T-helper 1 cell treated with Interleukin-12 subunit alpha and Interleukin-12 subunit beta and Interleukin-4 antibody, amounts not matched to agents 30 μg/mL and 1 μg/mL, for 36 hours (primary cell): ENCODE data around the gene CCDC81.

ENCODE experiments used
- H3K27ac Mint-ChIP-seq: one replicate; pipeline ENCODE4 v1.8.0; 2021; ENCODE audit warnings: mild to moderate bottlenecking, mixed read lengths
- H3K27me3 Mint-ChIP-seq: one replicate; pipeline ENCODE4 v1.8.0; 2021; ENCODE audit warnings: low read depth, mixed read lengths
- H3K36me3 Mint-ChIP-seq: one replicate; pipeline ENCODE4 v1.8.0; 2021; ENCODE audit warnings: low read depth, mixed read lengths
- H3K4me1 Mint-ChIP-seq: one replicate; pipeline ENCODE4 v1.8.0; 2021; ENCODE audit warnings: low read depth, mixed read lengths
- H3K4me3 Mint-ChIP-seq: one replicate; pipeline ENCODE4 v1.8.0; 2021; ENCODE audit warnings: mild to moderate bottlenecking, moderate library complexity, mixed read lengths
- H3K9me3 Mint-ChIP-seq: one replicate; pipeline ENCODE4 v1.8.0; 2021; ENCODE audit warnings: mixed read lengths

CCDC81 gene

GRCh38 chr11:86372586-86372985 is 2.1 kb upstream of the CCDC81 start:
- Mint-ChIP-seq H3K4me3 (no peak overlapping the region), H3K4me1 (peaks cover 8% of the 10 kb centered on the region), H3K27ac (no peak overlapping the region), H3K36me3 (peaks cover 5% of the 10 kb centered on the region), H3K27me3 (peaks cover 16% of the 10 kb centered on the region), H3K9me3 (peaks cover 17% of the 10 kb centered on the region)

- Mint-ChIP-seq H3K4me3 (no peak overlapping the region), H3K36me3 (peaks cover 5% of the 10 kb centered on the region), H3K27ac (no peak overlapping the region), H3K27me3 (peaks cover 15% of the 10 kb centered on the region), H3K9me3 (peaks cover 17% of the 10 kb centered on the region), H3K4me1 (peaks cover 8% of the 10 kb centered on the region)
Observed at GRCh38 chr11:86374069-86374468, 618 bp upstream of the CCDC81 start.

GRCh38 chr11:86377972-86378371 is 3.3 kb downstream of the CCDC81 start:
- peaks cover 15% of the 10 kb centered on the region for H3K27me3 Mint-ChIP-seq
- peaks cover 2% of the 10 kb centered on the region for H3K36me3 Mint-ChIP-seq
- H3K9me3 Mint-ChIP-seq: peaks cover 11% of the 10 kb centered on the region
- no peaks in the 10 kb centered on the region for H3K4me1 Mint-ChIP-seq
- H3K4me3 Mint-ChIP-seq: no peak overlapping the region
- H3K27ac Mint-ChIP-seq: no peak overlapping the region

GRCh38 chr11:86380295-86381059 is 5.8 kb downstream of the CCDC81 start:
- H3K4me3 Mint-ChIP-seq: no peak overlapping the region
- H3K9me3 Mint-ChIP-seq: peaks cover 6% of the 10 kb centered on the region
- no peaks in the 10 kb centered on the region for H3K4me1 Mint-ChIP-seq
- peaks cover 2% of the 10 kb centered on the region for H3K36me3 Mint-ChIP-seq
- H3K27me3 Mint-ChIP-seq: peaks cover 4% of the 10 kb centered on the region
- H3K27ac Mint-ChIP-seq: no peak overlapping the region

GRCh38 chr11:86383041-86383955 is 8.6 kb downstream of the CCDC81 start:
- Mint-ChIP-seq H3K4me1 (no peaks in the 10 kb centered on the region), H3K36me3 (no peaks in the 10 kb centered on the region), H3K27me3 (no peaks in the 10 kb centered on the region), H3K27ac (no peak overlapping the region), H3K9me3 (no peaks in the 10 kb centered on the region), H3K4me3 (no peak overlapping the region)

- Mint-ChIP-seq H3K9me3 (peaks cover 4% of the 10 kb centered on the region), H3K4me3 (no peak overlapping the region), H3K27ac (no peak overlapping the region), H3K36me3 (peaks cover 2% of the 10 kb centered on the region), H3K27me3 (no peaks in the 10 kb centered on the region), H3K4me1 (no peaks in the 10 kb centered on the region)
Observed at GRCh38 chr11:86386283-86386682, 11.6 kb downstream of the CCDC81 start.

- Mint-ChIP-seq H3K27ac (no peak overlapping the region), H3K9me3 (peaks cover 4% of the 10 kb centered on the region), H3K36me3 (peaks cover 2% of the 10 kb centered on the region), H3K4me1 (no peaks in the 10 kb centered on the region), H3K27me3 (no peaks in the 10 kb centered on the region), H3K4me3 (no peak overlapping the region)
Observed at GRCh38 chr11:86386746-86387145, 12.1 kb downstream of the CCDC81 start.

GRCh38 chr11:86388198-86388597 is 13.5 kb downstream of the CCDC81 start:
- Mint-ChIP-seq H3K4me1 (no peaks in the 10 kb centered on the region), H3K27me3 (no peaks in the 10 kb centered on the region)

GRCh38 chr11:86390487-86390886 is 15.8 kb downstream of the CCDC81 start:
- Mint-ChIP-seq H3K36me3 (peaks cover 2% of the 10 kb centered on the region), H3K4me1 (no peaks in the 10 kb centered on the region), H3K27me3 (no peaks in the 10 kb centered on the region), H3K9me3 (peaks cover 4% of the 10 kb centered on the region), H3K4me3 (no peak overlapping the region), H3K27ac (no peak overlapping the region)

More at GRCh38 chr11:86388198-86388597, 13.5 kb downstream of the CCDC81 start:
- Mint-ChIP-seq H3K27ac (no peak overlapping the region), H3K4me3 (no peak overlapping the region), H3K9me3 (peaks cover 4% of the 10 kb centered on the region), H3K36me3 (peaks cover 2% of the 10 kb centered on the region)

- no peaks in the 10 kb centered on the region for H3K27me3 Mint-ChIP-seq
- no peaks in the 10 kb centered on the region for H3K9me3 Mint-ChIP-seq
- no peak overlapping the region for H3K27ac Mint-ChIP-seq
- H3K4me3 Mint-ChIP-seq: no peak overlapping the region
- H3K36me3 Mint-ChIP-seq: peaks cover 2% of the 10 kb centered on the region
- H3K4me1 Mint-ChIP-seq: no peaks in the 10 kb centered on the region
Observed at GRCh38 chr11:86395061-86395551, 20.4 kb downstream of the CCDC81 start.

- Mint-ChIP-seq H3K9me3 (no peaks in the 10 kb centered on the region), H3K4me1 (no peaks in the 10 kb centered on the region), H3K27me3 (no peaks in the 10 kb centered on the region), H3K27ac (no peak overlapping the region), H3K4me3 (no peak overlapping the region), H3K36me3 (peaks cover 4% of the 10 kb centered on the region)
Observed at GRCh38 chr11:86396396-86396795, 21.7 kb downstream of the CCDC81 start.

GRCh38 chr11:86397351-86397750 is 22.7 kb downstream of the CCDC81 start:
- H3K27me3 Mint-ChIP-seq: no peaks in the 10 kb centered on the region
- H3K36me3 Mint-ChIP-seq: peaks cover 4% of the 10 kb centered on the region
- H3K9me3 Mint-ChIP-seq: no peaks in the 10 kb centered on the region
- no peak overlapping the region for H3K27ac Mint-ChIP-seq
- no peak overlapping the region for H3K4me3 Mint-ChIP-seq
- H3K4me1 Mint-ChIP-seq: no peaks in the 10 kb centered on the region

- Mint-ChIP-seq H3K27ac (no peak overlapping the region), H3K36me3 (peaks cover 4% of the 10 kb centered on the region), H3K9me3 (no peaks in the 10 kb centered on the region), H3K27me3 (no peaks in the 10 kb centered on the region), H3K4me1 (no peaks in the 10 kb centered on the region), H3K4me3 (no peak overlapping the region)
Observed at GRCh38 chr11:86398106-86398505, 23.4 kb downstream of the CCDC81 start.

GRCh38 chr11:86403458-86403857 is 28.8 kb downstream of the CCDC81 start:
- H3K4me3 Mint-ChIP-seq: no peak overlapping the region
- no peak overlapping the region for H3K27ac Mint-ChIP-seq
- no peaks in the 10 kb centered on the region for H3K27me3 Mint-ChIP-seq
- H3K36me3 Mint-ChIP-seq: peaks cover 4% of the 10 kb centered on the region
- no peaks in the 10 kb centered on the region for H3K9me3 Mint-ChIP-seq
- no peaks in the 10 kb centered on the region for H3K4me1 Mint-ChIP-seq

GRCh38 chr11:86408845-86409244 is 34.2 kb downstream of the CCDC81 start:
- Mint-ChIP-seq H3K9me3 (no peaks in the 10 kb centered on the region), H3K36me3 (no peaks in the 10 kb centered on the region), H3K27me3 (no peaks in the 10 kb centered on the region), H3K27ac (no peak overlapping the region), H3K4me3 (no peak overlapping the region), H3K4me1 (no peaks in the 10 kb centered on the region)
